Stimulated activated CD4-positive, alpha-beta T cell treated with anti-CD3 and anti-CD28 coated beads, Interleukin-4, amount 100 ng/mL, for 24 hours (primary cell): Measurements from ENCODE around the gene TNC.

Experiments used
- DNase-seq: peaks from one replicate; pipeline ENCODE4 v3.0.0-alpha.2; 2020

TNC gene

GRCh38 chr9:115117999-115118878, at the start of gene TNC:
TNC (minus strand) TSS chr9:115118157; CDS start chr9:115091018, 27,139 bp downstream.
- DNase-seq = no peak

- DNase-seq = no peak
Measured at GRCh38 chr9:115167175-115167574, 49.2 kb upstream of the TNC start.

GRCh38 chr9:115165233-115165632, 47.3 kb upstream of the TNC start:
- DNase-seq = no peak

- no peak for DNase-seq
Measured at GRCh38 chr9:115164511-115164974, 46.6 kb upstream of the TNC start.

- no peak for DNase-seq
Measured at GRCh38 chr9:115162946-115163345, 45.0 kb upstream of the TNC start.

GRCh38 chr9:115161446-115161845, 43.5 kb upstream of the TNC start:
- DNase-seq = no peak

- DNase-seq = no peak
Measured at GRCh38 chr9:115158661-115159481, 40.9 kb upstream of the TNC start.

GRCh38 chr9:115157245-115157674, 39.3 kb upstream of the TNC start:
- DNase-seq = no peak

- DNase-seq = no peak
Measured at GRCh38 chr9:115155037-115155436, 37.1 kb upstream of the TNC start.

- no peak for DNase-seq
Measured at GRCh38 chr9:115154617-115155016, 36.7 kb upstream of the TNC start.

- DNase-seq = no peak
Measured at GRCh38 chr9:115152281-115152820, 34.4 kb upstream of the TNC start.

- DNase-seq = no peak
Measured at GRCh38 chr9:115148721-115149120, 30.8 kb upstream of the TNC start.

- DNase-seq = no peak
Measured at GRCh38 chr9:115146581-115147021, 28.6 kb upstream of the TNC start.

- DNase-seq = no peak
Measured at GRCh38 chr9:115144706-115145105, 26.7 kb upstream of the TNC start.

GRCh38 chr9:115143689-115144088, 25.7 kb upstream of the TNC start:
- no peak for DNase-seq

GRCh38 chr9:115142517-115143270, 24.7 kb upstream of the TNC start:
- DNase-seq = no peak

- DNase-seq = no peak
Measured at GRCh38 chr9:115142090-115142489, 24.1 kb upstream of the TNC start.

- no peak for DNase-seq
Measured at GRCh38 chr9:115141612-115142011, 23.7 kb upstream of the TNC start.

GRCh38 chr9:115138151-115138550, 20.2 kb upstream of the TNC start:
- DNase-seq = no peak

GRCh38 chr9:115137526-115137925, 19.6 kb upstream of the TNC start:
- no peak for DNase-seq

GRCh38 chr9:115135821-115136778, 18.1 kb upstream of the TNC start:
- no peak for DNase-seq
